HEK293 (cell line): ENCODE results near the gene TRAP1.

Experiments used
- CTCF ChIA-PET: fragments of 350-600 bp; formaldehyde crosslinking; extraction: SDS; loops from one replicate; lab custom pipeline; 2021; ENCODE audit warnings: antibody characterized with exemption; lab: Yijun Ruan, JAX
- POLR2A ChIA-PET: fragments of 300-600 bp; formaldehyde crosslinking; extraction: SDS; loops from one replicate; lab custom pipeline; 2020; ENCODE audit warnings: antibody characterized with exemption, inconsistent platforms; lab: Yijun Ruan, JAX
- H3K27ac ChIP-seq: fragments of 200-500 bp; sonication (Bioruptor generic); 2 replicates; pipeline ENCODE4 v1.5.1; 2014; ENCODE audit warnings: low read depth, low read length, control low read depth, inconsistent platforms; ENCODE audit errors: extremely low read depth
- H3K36me3 ChIP-seq, 2 experiments: fragments of 200-500 bp in 1 of 2; sonication (Bioruptor generic) in 1 of 2; 1 replicate in 1 of 2; 2 replicates in 1 of 2; pipeline ENCODE4 v1.5.1; 2014 to 2017; ENCODE audit warnings: inconsistent platforms in 2 of 2, low read length in 2 of 2; ENCODE audit not compliant: control insufficient read depth in 2 of 2, insufficient read depth in 1 of 2
- H3K4me1 ChIP-seq: fragments of 200-500 bp; sonication (Bioruptor generic); 2 replicates; pipeline ENCODE4 v1.5.1; 2014; ENCODE audit warnings: mild to moderate bottlenecking, low read length, inconsistent platforms; ENCODE audit not compliant: control insufficient read depth, insufficient read depth
- H3K4me3 ChIP-seq: 2 replicates; pipeline ENCODE4 v1.5.1; 2011; ENCODE audit warnings: low read depth, mild to moderate bottlenecking, control low read depth, low read length, moderate library complexity
- H3K9me3 ChIP-seq: fragments of 200-500 bp; sonication (Bioruptor generic); 2 replicates; pipeline ENCODE4 v1.5.1; 2014; ENCODE audit warnings: low read depth, low read length, inconsistent platforms; ENCODE audit not compliant: control insufficient read depth, insufficient read depth
- ELK4 ChIP-seq: IDR thresholded peaks from 2 replicates; pipeline ENCODE4 v1.6.1; 2011; ENCODE audit warnings: mild to moderate bottlenecking, low read depth, low read length, borderline replicate concordance
- MEIS1 ChIP-seq: sonication (generic); formaldehyde crosslinking; IDR thresholded peaks from 2 replicates; pipeline ENCODE4 v1.8.1; 2022; ENCODE audit warnings: missing genetic modification reagents, mild to moderate bottlenecking, borderline replicate concordance
- OSR2 ChIP-seq: fragments of 450-650 bp; formaldehyde crosslinking; IDR thresholded peaks from 2 replicates; pipeline ENCODE4 v1.5.1; 2016; ENCODE audit warnings: missing biosample characterization, missing genetic modification characterization
- PRDM1 ChIP-seq: fragments of 450-650 bp; formaldehyde crosslinking; IDR thresholded peaks from 2 replicates; pipeline ENCODE4; 2016; ENCODE audit warnings: missing biosample characterization, missing genetic modification characterization
- SCRT2 ChIP-seq: fragments of 450-650 bp; formaldehyde crosslinking; IDR thresholded peaks from 2 replicates; pipeline ENCODE4 v1.5.1; 2016; ENCODE audit warnings: missing biosample characterization, missing genetic modification characterization
- ZBTB26 ChIP-seq: fragments of 450-650 bp; formaldehyde crosslinking; optimal IDR thresholded peaks from 2 replicates; pipeline ENCODE3; 2016; ENCODE audit warnings: missing biosample characterization, mild to moderate bottlenecking, missing genetic modification characterization
- ZNF121 ChIP-seq: fragments of 450-650 bp; formaldehyde crosslinking; IDR thresholded peaks from 2 replicates; pipeline ENCODE4 v1.5.1; 2016; ENCODE audit warnings: missing biosample characterization, missing genetic modification characterization
- ZNF239 ChIP-seq: fragments of 450-650 bp; formaldehyde crosslinking; IDR thresholded peaks from 2 replicates; pipeline ENCODE4 v1.5.1; 2016; ENCODE audit warnings: missing biosample characterization, missing genetic modification characterization
- ZNF26 ChIP-seq: fragments of 450-650 bp; formaldehyde crosslinking; IDR thresholded peaks from 2 replicates; pipeline ENCODE4 v1.5.1; 2016; ENCODE audit warnings: missing biosample characterization, missing genetic modification characterization
- ZNF302 ChIP-seq: fragments of 450-650 bp; formaldehyde crosslinking; IDR thresholded peaks from 2 replicates; pipeline ENCODE4 v1.5.1; 2016; ENCODE audit warnings: missing biosample characterization, missing genetic modification characterization, low read depth
- ZNF335 ChIP-seq: fragments of 450-650 bp; formaldehyde crosslinking; conservative IDR thresholded peaks from 2 replicates; pipeline ENCODE4 v1.5.1; 2016; ENCODE audit warnings: missing biosample characterization, missing genetic modification characterization
- ZNF354C ChIP-seq: fragments of 450-650 bp; formaldehyde crosslinking; IDR thresholded peaks from 2 replicates; pipeline ENCODE4 v1.5.1; 2016; ENCODE audit warnings: missing biosample characterization, missing genetic modification characterization, low read depth, borderline replicate concordance
- ZNF426 ChIP-seq: fragments of 450-650 bp; formaldehyde crosslinking; IDR thresholded peaks from 2 replicates; pipeline ENCODE4 v1.5.1; 2017; ENCODE audit warnings: missing biosample characterization, missing genetic modification characterization, mild to moderate bottlenecking, inconsistent platforms, moderate library complexity
- ZNF514 ChIP-seq: fragments of 450-650 bp; formaldehyde crosslinking; IDR thresholded peaks from 2 replicates; pipeline ENCODE4 v1.5.1; 2016; ENCODE audit warnings: missing biosample characterization, missing genetic modification characterization
- ZNF555 ChIP-seq: fragments of 450-650 bp; formaldehyde crosslinking; conservative IDR thresholded peaks from 2 replicates; pipeline ENCODE4 v1.5.1; 2017; ENCODE audit warnings: missing biosample characterization, mild to moderate bottlenecking, missing genetic modification characterization, inconsistent platforms
- ZNF558 ChIP-seq: fragments of 450-650 bp; formaldehyde crosslinking; IDR thresholded peaks from 2 replicates; pipeline ENCODE4 v1.5.1; 2016; ENCODE audit warnings: missing biosample characterization, missing genetic modification characterization
- ZNF600 ChIP-seq: fragments of 450-650 bp; formaldehyde crosslinking; IDR thresholded peaks from 2 replicates; pipeline ENCODE4 v1.5.1; 2016; ENCODE audit warnings: missing biosample characterization, missing genetic modification characterization
- ZNF639 ChIP-seq: fragments of 450-650 bp; formaldehyde crosslinking; IDR thresholded peaks from 2 replicates; pipeline ENCODE4 v1.5.1; 2016; ENCODE audit warnings: missing biosample characterization, missing genetic modification characterization
- ZNF664 ChIP-seq: fragments of 450-650 bp; formaldehyde crosslinking; IDR thresholded peaks from 2 replicates; pipeline ENCODE4 v1.5.1; 2016; ENCODE audit warnings: missing biosample characterization, missing genetic modification characterization
- ZNF670 ChIP-seq: fragments of 450-650 bp; formaldehyde crosslinking; IDR thresholded peaks from 2 replicates; pipeline ENCODE4 v1.5.1; 2016; ENCODE audit warnings: missing biosample characterization, missing genetic modification characterization, low read depth

The TRAP1 gene

GRCh38 chr16:3766177-3766576 is 48.9 kb upstream of the TRAP1 start:
- CTCF ChIA-PET, result no interaction called here
- Histone ChIP-seq H3K4me3 (no peak overlapping the region), H3K9me3 (no peaks in the 10 kb centered on the region), H3K27ac (no peak overlapping the region), H3K36me3 (peaks cover 36 to 94% of the 10 kb centered on the region in 2 experiments; a peak in 2 of 3 replicates), H3K4me1 (no peaks in the 10 kb centered on the region)
- no peak for TF ChIP-seq ELK4
- POLR2A ChIA-PET, result no interaction called here

DNA sequence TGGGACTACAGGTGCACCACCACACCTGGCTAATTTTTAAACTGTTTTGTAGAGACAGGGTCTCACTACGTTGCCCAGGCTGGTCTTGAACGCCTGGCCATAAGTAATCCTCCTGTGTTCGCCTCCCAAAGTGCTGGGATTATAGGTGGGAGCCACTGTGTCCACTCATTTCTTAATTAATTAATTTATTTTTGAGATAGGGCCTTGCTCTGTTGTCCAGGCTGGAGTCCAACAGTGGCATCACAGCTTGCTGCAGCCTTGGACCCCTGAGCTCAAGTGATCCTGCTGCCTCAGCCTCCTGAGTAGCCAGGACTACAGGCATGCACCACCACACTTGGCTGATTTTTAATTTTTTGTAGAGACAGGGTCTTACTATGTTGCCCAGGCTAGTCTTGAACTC is 47.1 kb upstream of the TRAP1 start:
- Histone ChIP-seq H3K9me3 (no peaks in the 10 kb centered on the region), H3K27ac (no peak overlapping the region), H3K4me3 (no peak overlapping the region), H3K4me1 (no peaks in the 10 kb centered on the region), H3K36me3 (peaks cover 22 to 86% of the 10 kb centered on the region in 2 experiments; a peak in 2 of 3 replicates)
- TF ChIP-seq ZNF555 (no peak), ZNF600 (tag by site-specific recombination) (no peak), ZNF121 (tag by site-specific recombination) (peak; percentile 85)
- CTCF ChIA-PET, result no interaction called here
- POLR2A ChIA-PET, result no interaction called here

GRCh38 chr16:3762107-3762750 is 44.9 kb upstream of the TRAP1 start:
- ChIA-PET POLR2A (no interaction called here), CTCF (no interaction called here)
- no peaks in the 10 kb centered on the region for H3K9me3 ChIP-seq
- no peak overlapping the region for H3K4me3 ChIP-seq
- no peak overlapping the region for H3K27ac ChIP-seq
- TF ChIP-seq MEIS1 (no peak), ZNF354C (tag by site-specific recombination) (no peak), ZNF426 (tag by site-specific recombination) (no peak), ZNF639 (tag by site-specific recombination) (no peak)
- no peaks in the 10 kb centered on the region for H3K4me1 ChIP-seq
- peaks cover 20 to 86% of the 10 kb centered on the region in 2 experiments for H3K36me3 ChIP-seq

DNA sequence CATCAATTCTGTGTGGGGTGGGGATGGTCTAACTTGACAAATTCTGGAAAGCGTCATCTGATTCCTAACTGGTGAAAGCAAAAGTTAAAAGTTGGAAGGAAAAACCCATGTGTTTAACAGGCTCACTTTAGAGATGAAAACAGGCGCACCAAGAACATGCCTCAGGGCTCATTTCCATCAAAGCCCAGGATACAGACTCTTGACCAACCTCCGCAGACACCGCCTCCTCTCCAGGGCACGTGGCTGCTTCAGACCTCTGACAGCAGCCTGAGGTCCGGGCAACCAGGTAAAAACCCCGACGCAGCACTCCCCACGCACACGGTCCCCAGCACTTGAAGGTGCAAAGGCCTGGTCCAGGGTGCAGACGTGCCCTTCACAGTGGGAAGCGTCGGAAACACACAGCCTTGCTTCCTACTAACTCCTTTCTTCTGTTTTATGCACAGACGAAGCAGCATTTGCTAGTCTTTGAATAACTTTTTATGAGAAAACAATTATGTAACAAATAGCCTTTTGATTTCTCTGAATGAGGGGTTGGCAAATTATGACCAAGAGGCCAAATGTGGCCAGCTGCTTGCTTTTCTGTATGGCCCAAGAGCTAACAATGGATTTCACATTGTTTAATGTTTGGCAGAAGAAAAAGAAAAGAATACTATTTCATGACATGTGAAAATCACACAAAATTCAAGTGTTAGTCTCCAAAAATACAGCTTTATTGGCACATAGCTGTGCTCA is 44.2 kb upstream of the TRAP1 start:
- H3K36me3 ChIP-seq, result peaks cover 23 to 86% of the 10 kb centered on the region in 2 experiments
- no peak overlapping the region for H3K27ac ChIP-seq
- no peak overlapping the region for H3K4me3 ChIP-seq
- H3K4me1 ChIP-seq, result no peaks in the 10 kb centered on the region
- POLR2A ChIA-PET, result no interaction called here
- no peaks in the 10 kb centered on the region for H3K9me3 ChIP-seq
- no peak for TF ChIP-seq SCRT2 (tag by site-specific recombination)
- TF ChIP-seq ZNF670 (tag by site-specific recombination), result no peak
- TF ChIP-seq ZNF558 (tag by site-specific recombination), result no peak
- no peak for TF ChIP-seq ZNF26
- no peak for TF ChIP-seq ZNF514 (tag by site-specific recombination)
- TF ChIP-seq OSR2 (tag by site-specific recombination), result no peak
- no peak for TF ChIP-seq ZNF239 (tag by site-specific recombination)
- TF ChIP-seq ZBTB26 (tag by site-specific recombination), result no peak
- no peak for TF ChIP-seq PRDM1
- TF ChIP-seq ZNF335, result no peak
- no peak for TF ChIP-seq ZNF302 (tag by site-specific recombination)
- TF ChIP-seq ZNF664 (tag by site-specific recombination), result no peak
- CTCF ChIA-PET, result no interaction called here
